SK-N-SH (cell line): ENCODE measurements around the gene NOL4L.

Experiments used
- GATA2 ChIP-seq: sonication (generic); formaldehyde crosslinking; IDR thresholded peaks from 2 replicates; pipeline ENCODE4 v1.5.0; 2020; ENCODE audit warnings: mild to moderate bottlenecking, missing genetic modification reagents
- SIN3A ChIP-seq: IDR thresholded peaks from 2 replicates; pipeline ENCODE4 v1.6.1; 2012; ENCODE audit warnings: low read depth, mild to moderate bottlenecking, low read length, moderate library complexity, borderline replicate concordance

DNA sequence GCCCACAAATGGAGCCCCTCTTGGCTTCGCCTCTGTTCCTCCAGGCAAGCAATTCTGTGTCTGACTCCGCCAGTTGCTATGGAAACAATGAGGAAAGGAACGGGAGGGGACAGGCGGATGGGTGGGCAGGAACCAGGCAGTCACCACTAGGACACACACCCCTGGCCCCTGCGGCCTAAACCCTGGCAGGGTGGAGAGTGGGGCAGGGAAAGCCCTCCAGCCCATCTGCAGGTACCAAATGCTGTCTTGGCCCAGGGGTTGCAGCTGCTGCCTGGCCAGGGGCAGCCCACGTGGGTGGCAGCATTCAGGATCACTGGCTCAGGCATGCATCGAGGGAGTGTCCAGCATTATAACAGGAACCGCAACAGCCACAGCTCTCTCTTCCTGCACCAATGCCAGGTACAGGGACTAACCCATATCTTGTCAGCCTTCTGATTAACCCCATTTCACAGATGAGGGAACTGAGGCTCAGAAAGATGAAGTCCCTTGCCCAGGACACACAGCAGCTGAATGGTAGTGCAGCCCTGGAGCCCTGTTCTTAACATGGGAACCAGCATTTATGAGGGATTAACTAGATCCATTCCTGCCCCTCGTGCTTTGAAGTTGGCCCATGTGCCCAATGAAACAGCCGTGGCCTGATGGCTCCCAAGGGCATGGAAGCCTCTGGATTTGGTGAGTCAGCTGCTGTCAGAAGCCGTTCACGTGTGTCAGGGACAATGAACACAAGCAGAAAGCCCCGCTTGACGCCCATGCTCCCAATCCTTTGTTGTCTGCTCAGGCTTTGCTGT lies 66.3 kb downstream of the NOL4L start:
- TF ChIP-seq SIN3A = no peak
- TF ChIP-seq GATA2 (CRISPR knock-in tag) = no peak
